Effector CD8-positive, alpha-beta T cell (primary cell): ENCODE data around the gene RBFOX1.

Source experiments
- DNase-seq: peaks from one replicate; lab custom pipeline; 2025; lab: John Stamatoyannopoulos, UW

RBFOX1 gene

DNA sequence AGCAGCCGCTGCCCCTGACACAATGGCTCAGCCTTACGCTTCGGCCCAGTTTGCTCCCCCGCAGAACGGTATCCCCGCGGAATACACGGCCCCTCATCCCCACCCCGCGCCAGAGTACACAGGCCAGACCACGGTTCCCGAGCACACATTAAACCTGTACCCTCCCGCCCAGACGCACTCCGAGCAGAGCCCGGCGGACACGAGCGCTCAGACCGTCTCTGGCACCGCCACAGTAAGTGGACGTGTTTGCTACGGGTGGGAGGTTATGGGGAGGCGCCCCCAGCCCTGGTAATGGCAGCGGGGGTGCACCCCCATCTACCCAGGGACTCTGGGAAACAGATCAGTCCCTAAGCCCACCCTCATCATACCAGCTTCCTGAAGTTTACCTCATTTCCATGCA lies 185.5 kb downstream of the RBFOX1 start:
- DNase-seq: no peak

DNA sequence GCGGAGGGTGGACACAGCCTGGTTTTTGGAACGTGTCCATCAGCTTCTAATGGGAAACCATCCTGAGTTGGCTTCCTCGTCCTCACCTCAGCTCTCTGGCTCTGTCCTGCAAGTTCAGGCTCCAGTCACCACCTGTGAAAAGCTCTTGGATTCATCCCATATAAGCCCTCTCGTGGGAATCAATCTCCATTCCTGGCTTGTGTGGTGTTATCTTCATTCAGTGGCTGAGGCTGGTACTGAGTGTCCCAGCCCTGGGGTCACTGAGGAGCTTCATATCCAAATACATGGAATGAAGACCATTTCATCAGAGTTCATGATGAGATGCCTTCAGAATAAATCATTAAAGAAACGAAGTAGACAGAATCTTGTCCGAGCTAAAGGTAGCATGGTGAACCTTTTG lies 189.2 kb downstream of the RBFOX1 start:
- no peak for DNase-seq

DNA sequence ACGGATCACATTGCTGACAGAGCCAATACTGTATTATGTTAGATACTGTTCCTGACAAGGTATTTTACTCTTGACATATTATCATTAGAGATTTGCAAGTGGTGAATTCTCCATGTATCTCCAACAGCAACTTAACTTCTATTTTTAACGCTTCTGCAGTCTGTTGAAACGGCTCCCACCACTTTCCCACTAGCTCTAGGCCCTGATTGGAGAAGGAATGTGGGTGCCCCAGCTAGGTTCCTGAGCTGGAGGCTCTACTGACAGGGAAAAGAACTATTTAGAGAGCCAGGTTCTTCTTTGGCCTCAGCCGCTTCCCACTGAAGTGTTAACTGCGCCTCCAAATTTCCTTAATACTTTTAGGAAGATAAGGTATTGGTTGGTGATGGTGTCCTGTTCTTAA lies 191.8 kb downstream of the RBFOX1 start:
- no peak for DNase-seq

GRCh38 chr16:7526736-7527135 lies 194.1 kb downstream of the RBFOX1 start:
- DNase-seq: no peak

DNA sequence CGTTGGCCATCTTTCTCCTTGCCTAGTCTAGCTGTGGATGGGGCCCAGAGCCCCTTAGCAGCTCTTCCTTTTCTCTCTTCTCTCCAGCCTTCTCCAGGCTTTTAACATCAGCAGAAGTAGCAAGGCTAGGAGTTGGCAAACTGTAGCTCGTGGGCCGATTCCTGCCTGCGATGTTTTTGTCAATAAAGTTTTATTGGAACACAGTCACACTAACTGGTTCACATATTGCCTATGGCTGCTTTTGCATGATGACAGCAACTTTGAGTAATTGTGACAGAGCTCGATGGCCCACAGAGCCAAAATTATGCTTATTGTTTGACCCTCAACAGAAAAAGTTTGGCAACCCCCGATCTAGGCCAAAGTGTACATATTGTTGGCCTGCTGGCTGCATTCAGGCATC lies 199.9 kb downstream of the RBFOX1 start:
- DNase-seq: no peak

DNA sequence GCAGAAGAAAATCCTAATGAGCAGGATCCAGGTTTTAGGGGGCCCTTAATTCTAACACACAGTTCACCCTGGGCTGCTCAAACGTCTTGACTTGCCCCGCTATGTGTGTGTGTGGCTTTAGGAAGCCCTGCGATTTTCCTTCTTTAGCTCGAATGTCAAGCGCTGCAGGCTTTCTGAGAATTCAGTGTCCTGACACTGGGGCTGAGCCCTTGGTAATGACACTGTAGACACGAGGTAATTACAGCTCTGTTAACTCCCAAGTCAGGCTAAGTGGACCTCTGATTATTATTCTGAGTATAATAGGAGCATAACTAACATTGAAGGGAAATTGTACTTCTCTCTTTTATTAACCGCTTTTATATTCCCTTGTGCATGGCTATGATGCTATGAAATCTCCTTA lies 202.1 kb downstream of the RBFOX1 start:
- no peak for DNase-seq

DNA sequence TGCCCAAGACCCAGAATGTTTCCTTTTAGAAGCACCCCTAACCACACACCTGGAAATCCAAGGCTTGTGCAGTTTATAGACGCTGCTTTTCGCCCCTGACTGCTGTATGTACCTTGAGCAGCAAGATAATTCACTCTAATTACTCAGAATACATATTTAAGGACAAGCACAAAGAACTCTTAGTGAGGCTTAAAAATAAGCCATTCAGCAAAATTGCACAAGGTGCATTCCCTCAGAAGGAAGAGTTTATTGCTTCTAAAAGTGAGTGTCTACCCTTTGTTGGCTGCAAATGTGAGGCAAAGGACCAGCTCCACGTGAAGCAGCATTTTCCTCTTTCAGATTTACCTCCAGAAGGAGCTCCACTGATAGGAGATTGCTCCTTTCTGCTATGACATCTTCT lies 208.4 kb downstream of the RBFOX1 start:
- DNase-seq: no peak

DNA sequence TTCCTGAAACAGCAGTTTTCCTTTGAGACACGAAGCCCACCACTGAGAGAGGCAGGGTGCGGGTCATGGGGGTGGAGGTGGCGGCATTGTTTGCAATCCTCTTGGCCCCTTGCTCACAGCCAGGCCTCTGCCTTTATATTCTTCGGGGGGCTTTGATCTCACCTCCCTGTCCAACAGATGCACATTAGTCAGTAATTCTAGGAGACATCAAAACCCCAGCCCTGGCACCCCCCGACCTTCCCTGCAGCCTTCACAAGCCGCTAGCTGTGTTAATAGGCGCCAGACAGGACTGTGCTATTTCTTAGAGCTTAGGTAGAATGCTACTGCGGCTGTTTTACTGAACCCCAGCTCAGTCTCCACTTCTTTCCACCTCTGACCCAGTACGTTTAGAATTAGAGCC lies 212.6 kb downstream of the RBFOX1 start:
- DNase-seq: no peak

- DNase-seq: no peak
Measured at GRCh38 chr16:7546948-7547347, 214.3 kb downstream of the RBFOX1 start.

- DNase-seq: no peak
Measured at GRCh38 chr16:7547736-7548135, 215.1 kb downstream of the RBFOX1 start.

GRCh38 chr16:7548796-7549318 lies 216.2 kb downstream of the RBFOX1 start:
- DNase-seq: no peak

DNA sequence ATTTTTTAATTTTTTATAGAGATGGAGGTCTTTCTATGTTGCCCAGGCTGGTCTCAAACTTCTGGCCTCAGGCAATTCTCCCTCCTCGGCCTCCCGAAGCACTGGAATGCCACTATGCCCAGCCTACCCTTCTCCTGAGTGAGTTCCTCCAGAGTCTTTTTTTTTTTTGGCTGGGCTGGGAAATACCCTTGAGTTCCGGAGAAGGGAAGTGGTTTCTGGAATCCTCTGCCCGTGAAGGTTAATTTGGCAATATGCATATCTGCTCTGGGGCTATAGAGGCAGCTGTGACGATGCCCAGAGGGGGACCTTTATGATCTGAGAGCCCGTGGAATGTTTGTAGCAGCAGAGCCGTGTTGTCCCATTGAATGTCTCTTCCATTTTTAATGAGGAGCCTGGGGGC lies 217.5 kb downstream of the RBFOX1 start:
- no peak for DNase-seq

GRCh38 chr16:7555459-7555858 lies 222.8 kb downstream of the RBFOX1 start:
- DNase-seq: no peak

GRCh38 chr16:7561908-7562405 lies 229.3 kb downstream of the RBFOX1 start:
- DNase-seq: no peak

DNA sequence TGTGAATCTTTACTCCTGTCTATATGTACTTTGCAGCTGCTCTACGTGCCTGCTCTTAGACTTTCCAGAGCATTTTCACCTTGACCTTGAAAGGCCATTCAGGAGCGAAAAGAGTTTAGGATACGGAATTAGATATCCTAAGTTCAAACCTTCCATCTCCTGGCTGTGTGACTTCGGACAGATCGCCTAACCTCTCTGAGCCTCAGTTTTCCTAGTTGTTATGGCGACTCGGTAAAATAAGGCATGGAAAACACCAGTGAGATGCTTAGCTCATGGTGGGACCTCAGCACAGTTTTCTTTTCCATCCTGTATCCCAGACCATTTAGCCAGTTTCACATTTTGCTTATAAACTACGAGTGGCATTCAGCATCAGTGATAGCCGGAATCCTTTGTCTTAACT lies 233.7 kb downstream of the RBFOX1 start:
- no peak for DNase-seq

- DNase-seq: no peak
Measured at GRCh38 chr16:7571366-7571765, 238.7 kb downstream of the RBFOX1 start.

DNA sequence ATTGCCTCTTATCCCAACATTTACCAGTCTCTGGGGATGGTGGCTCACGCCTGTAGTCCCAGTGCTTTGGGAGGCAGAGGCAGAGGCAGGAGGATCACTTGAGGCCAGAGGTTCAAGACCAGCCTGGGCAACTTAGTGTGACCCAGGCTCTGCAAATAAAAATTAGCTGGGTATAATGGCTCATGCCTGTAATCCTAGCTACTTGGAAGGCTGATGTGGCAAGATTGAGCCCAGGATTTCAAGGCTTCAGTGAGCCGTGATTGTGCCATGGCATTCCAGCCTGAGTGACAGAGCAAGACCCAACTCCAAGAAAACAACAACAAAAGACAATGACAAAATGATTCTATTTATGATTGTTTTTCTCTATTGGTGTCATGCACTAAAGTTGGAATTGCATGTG lies 244.9 kb downstream of the RBFOX1 start:
- no peak for DNase-seq

DNA sequence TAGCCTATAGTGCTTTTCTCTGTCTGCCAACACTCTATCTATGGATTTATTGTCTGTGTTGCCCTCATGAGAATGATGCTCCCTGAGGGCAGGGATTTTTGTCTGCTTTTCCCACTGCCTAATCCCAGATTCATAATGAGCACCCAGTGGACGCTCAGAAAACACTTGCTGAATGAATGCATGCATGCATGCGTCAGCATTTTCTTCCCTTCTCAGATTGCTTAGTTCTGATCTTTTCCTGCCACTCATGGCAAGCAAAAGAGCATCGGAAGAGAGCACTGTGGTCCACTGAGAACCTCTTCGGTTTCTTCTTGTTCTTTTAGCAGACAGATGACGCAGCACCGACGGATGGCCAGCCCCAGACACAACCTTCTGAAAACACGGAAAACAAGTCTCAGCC lies 246.8 kb downstream of the RBFOX1 start:
- no peak for DNase-seq

DNA sequence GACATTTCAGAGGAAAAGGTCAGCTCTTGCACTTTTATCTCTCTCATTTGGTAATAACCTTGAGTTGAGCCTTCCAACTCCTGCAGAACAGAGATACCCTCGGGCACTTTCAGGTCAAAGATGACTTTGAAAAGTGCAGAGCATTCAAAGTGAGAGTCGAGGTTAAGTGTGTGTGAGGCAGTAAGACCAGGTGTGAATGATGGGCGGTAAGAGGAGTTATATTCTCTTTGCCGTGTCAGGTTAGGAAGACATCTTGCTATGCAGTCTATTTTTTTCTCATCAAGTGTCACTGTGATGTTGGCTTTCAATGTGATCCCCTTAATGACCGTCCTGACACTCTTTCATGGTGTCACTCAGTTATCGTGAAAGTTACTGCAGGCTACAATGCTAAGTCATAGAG lies 248.5 kb downstream of the RBFOX1 start:
- no peak for DNase-seq

DNA sequence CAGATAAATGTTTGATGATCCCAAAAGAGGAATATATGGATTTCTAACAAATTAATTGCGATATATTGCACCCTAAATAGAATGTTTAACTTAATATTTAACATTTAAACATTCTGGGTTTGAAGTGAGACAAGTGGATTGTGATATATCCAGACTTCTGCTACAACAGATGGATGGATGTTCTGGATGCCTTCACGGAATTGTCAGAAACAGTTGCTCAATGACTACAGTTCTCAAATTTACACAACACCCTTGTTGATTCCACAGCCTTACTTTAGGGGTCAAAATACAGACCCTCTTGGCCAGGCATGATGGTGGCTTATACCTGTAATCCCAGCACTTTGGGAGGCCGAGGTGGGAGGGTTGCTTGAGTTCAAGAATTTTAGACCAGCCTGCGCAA lies 250.8 kb downstream of the RBFOX1 start:
- no peak for DNase-seq

DNA sequence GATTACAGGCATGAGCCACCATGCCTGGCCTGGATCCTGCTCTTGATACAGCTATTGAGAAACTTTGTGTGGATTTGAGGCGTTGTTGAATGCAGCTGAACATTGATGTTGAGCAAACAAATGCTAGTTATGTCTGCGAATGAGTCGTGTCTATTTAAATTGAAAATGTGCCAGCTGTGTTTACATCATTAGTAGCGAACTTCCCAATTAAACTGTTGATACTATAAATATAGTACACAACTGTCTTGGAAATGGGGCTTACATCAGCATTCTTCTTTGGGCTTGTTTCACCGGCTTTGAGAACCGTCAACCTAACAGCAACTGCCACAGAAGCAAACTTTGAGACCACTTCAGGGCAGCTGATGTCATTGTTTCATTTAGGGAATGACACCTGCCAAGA lies 251.9 kb downstream of the RBFOX1 start:
- DNase-seq: no peak

- no peak for DNase-seq
Measured at GRCh38 chr16:7585705-7586104, 253.1 kb downstream of the RBFOX1 start.

DNA sequence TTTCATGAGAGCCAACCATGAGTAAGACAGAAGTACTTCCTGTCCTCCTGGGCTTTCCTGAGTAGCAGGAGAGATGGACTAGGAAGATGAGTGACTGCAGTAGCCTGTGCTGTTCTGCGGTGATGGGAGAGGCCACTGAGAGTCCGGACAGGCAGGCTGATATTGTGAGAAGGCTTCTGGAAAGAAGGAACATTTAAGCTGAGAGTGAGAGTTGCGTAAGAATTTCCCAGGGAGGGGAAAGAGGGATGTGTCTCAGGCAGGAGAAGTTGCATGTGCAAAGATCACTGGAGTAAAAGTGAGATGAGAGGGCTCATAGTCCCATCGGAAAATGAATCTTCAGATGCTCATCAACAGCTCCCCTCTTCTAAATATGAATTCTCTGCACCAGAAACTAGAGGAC lies 258.3 kb downstream of the RBFOX1 start:
- DNase-seq: no peak

- no peak for DNase-seq
Measured at GRCh38 chr16:7596308-7596707, 263.7 kb downstream of the RBFOX1 start.

DNA sequence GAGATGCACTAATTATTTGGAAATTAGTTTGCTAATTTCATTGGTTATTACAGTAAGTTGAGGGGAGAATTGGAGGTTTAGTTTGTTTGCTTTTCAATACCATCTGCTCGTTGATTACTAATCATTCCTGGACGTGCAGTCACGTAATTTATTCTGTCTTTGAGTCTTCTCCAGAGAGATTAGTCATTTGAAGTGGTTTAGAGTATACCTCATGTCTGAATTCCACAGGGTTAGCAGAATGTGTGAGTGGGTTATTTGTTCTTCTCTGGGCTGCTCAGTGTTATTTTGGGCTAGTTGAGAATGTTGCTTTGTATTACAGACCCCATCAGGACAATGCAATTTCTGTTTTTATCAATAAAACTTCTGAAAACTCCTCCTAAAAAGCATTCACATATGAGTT lies 265.0 kb downstream of the RBFOX1 start:
- no peak for DNase-seq
